HEK293 (cell line): ENCODE results near the gene TBCE.
"Not testable (repeated sequence)": the region's sequence is repeated elsewhere in the genome, so short reads cannot be mapped to it uniquely, and the experiment has no call there.

Experiments
- CTCF ChIA-PET: fragments of 350-600 bp; formaldehyde crosslinking; extraction: SDS; loops from one replicate; lab custom pipeline; 2021; ENCODE audit warnings: antibody characterized with exemption; lab: Yijun Ruan, JAX
- POLR2A ChIA-PET: fragments of 300-600 bp; formaldehyde crosslinking; extraction: SDS; loops from one replicate; lab custom pipeline; 2020; ENCODE audit warnings: antibody characterized with exemption, inconsistent platforms; lab: Yijun Ruan, JAX
- H3K27ac ChIP-seq: fragments of 200-500 bp; sonication (Bioruptor generic); 2 replicates; pipeline ENCODE4 v1.5.1; 2014; ENCODE audit warnings: low read depth, low read length, control low read depth, inconsistent platforms; ENCODE audit errors: extremely low read depth
- H3K36me3 ChIP-seq, 2 experiments: fragments of 200-500 bp in 1 of 2; sonication (Bioruptor generic) in 1 of 2; 1 replicate in 1 of 2; 2 replicates in 1 of 2; pipeline ENCODE4 v1.5.1; 2014 to 2017; ENCODE audit warnings: inconsistent platforms in 2 of 2, low read length in 2 of 2; ENCODE audit not compliant: control insufficient read depth in 2 of 2, insufficient read depth in 1 of 2
- H3K4me1 ChIP-seq: fragments of 200-500 bp; sonication (Bioruptor generic); 2 replicates; pipeline ENCODE4 v1.5.1; 2014; ENCODE audit warnings: mild to moderate bottlenecking, low read length, inconsistent platforms; ENCODE audit not compliant: control insufficient read depth, insufficient read depth
- H3K4me3 ChIP-seq: 2 replicates; pipeline ENCODE4 v1.5.1; 2011; ENCODE audit warnings: low read depth, mild to moderate bottlenecking, control low read depth, low read length, moderate library complexity
- H3K9me3 ChIP-seq: fragments of 200-500 bp; sonication (Bioruptor generic); 2 replicates; pipeline ENCODE4 v1.5.1; 2014; ENCODE audit warnings: low read depth, low read length, inconsistent platforms; ENCODE audit not compliant: control insufficient read depth, insufficient read depth
- BCL6B ChIP-seq: fragments of 450-650 bp; formaldehyde crosslinking; IDR thresholded peaks from 2 replicates; pipeline ENCODE4 v1.5.1; 2017; ENCODE audit warnings: missing biosample characterization, missing genetic modification characterization
- FEZF1 ChIP-seq: fragments of 450-650 bp; formaldehyde crosslinking; IDR thresholded peaks from 2 replicates; pipeline ENCODE4 v1.5.1; 2016; ENCODE audit warnings: missing biosample characterization, missing genetic modification characterization
- GLIS1 ChIP-seq: fragments of 450-650 bp; formaldehyde crosslinking; IDR thresholded peaks from 2 replicates; pipeline ENCODE4 v1.5.1; 2016; ENCODE audit warnings: missing biosample characterization, missing genetic modification characterization
- HIC1 ChIP-seq: fragments of 450-650 bp; formaldehyde crosslinking; IDR thresholded peaks from 2 replicates; pipeline ENCODE4 v1.5.1; 2016; ENCODE audit warnings: missing biosample characterization, missing genetic modification characterization
- OSR2 ChIP-seq: fragments of 450-650 bp; formaldehyde crosslinking; IDR thresholded peaks from 2 replicates; pipeline ENCODE4 v1.5.1; 2016; ENCODE audit warnings: missing biosample characterization, missing genetic modification characterization
- ZBTB17 ChIP-seq: fragments of 450-650 bp; formaldehyde crosslinking; IDR thresholded peaks from 2 replicates; pipeline ENCODE4 v1.5.1; 2016; ENCODE audit warnings: missing biosample characterization, missing genetic modification characterization
- ZFP37 ChIP-seq: fragments of 450-650 bp; formaldehyde crosslinking; IDR thresholded peaks from 2 replicates; pipeline ENCODE4 v1.5.1; 2016; ENCODE audit warnings: missing biosample characterization, missing genetic modification characterization
- ZNF121 ChIP-seq: fragments of 450-650 bp; formaldehyde crosslinking; IDR thresholded peaks from 2 replicates; pipeline ENCODE4 v1.5.1; 2016; ENCODE audit warnings: missing biosample characterization, missing genetic modification characterization
- ZNF133 ChIP-seq: fragments of 450-650 bp; formaldehyde crosslinking; IDR thresholded peaks from 2 replicates; pipeline ENCODE4 v1.5.1; 2016; ENCODE audit warnings: missing biosample characterization, missing genetic modification characterization
- ZNF169 ChIP-seq: fragments of 450-650 bp; formaldehyde crosslinking; IDR thresholded peaks from 2 replicates; pipeline ENCODE4 v1.5.1; 2016; ENCODE audit warnings: missing biosample characterization, missing genetic modification characterization
- ZNF202 ChIP-seq: fragments of 450-650 bp; formaldehyde crosslinking; IDR thresholded peaks from 2 replicates; pipeline ENCODE4 v1.5.1; 2016; ENCODE audit warnings: missing biosample characterization, missing genetic modification characterization, borderline replicate concordance
- ZNF248 ChIP-seq: fragments of 450-650 bp; formaldehyde crosslinking; IDR thresholded peaks from 2 replicates; pipeline ENCODE4 v1.5.1; 2017; ENCODE audit warnings: missing biosample characterization, missing genetic modification characterization
- ZNF26 ChIP-seq: fragments of 450-650 bp; formaldehyde crosslinking; IDR thresholded peaks from 2 replicates; pipeline ENCODE4 v1.5.1; 2016; ENCODE audit warnings: missing biosample characterization, missing genetic modification characterization
- ZNF302 ChIP-seq: fragments of 450-650 bp; formaldehyde crosslinking; IDR thresholded peaks from 2 replicates; pipeline ENCODE4 v1.5.1; 2016; ENCODE audit warnings: missing biosample characterization, missing genetic modification characterization, low read depth
- ZNF366 ChIP-seq: fragments of 450-650 bp; formaldehyde crosslinking; conservative IDR thresholded peaks from 2 replicates; pipeline ENCODE4 v1.5.1; 2016; ENCODE audit warnings: missing biosample characterization, missing genetic modification characterization
- ZNF423 ChIP-seq: fragments of 450-650 bp; formaldehyde crosslinking; IDR thresholded peaks from 2 replicates; pipeline ENCODE4 v1.5.1; 2016; ENCODE audit warnings: missing biosample characterization, missing genetic modification characterization
- ZNF449 ChIP-seq: fragments of 450-650 bp; formaldehyde crosslinking; IDR thresholded peaks from 2 replicates; pipeline ENCODE4 v1.5.1; 2017; ENCODE audit warnings: missing biosample characterization, mild to moderate bottlenecking, missing genetic modification characterization, moderate library complexity
- ZNF549 ChIP-seq: fragments of 450-650 bp; IDR thresholded peaks from 2 replicates; pipeline ENCODE4 v1.5.1; 2018; ENCODE audit warnings: missing biosample characterization, missing genetic modification characterization, mild to moderate bottlenecking, inconsistent platforms, moderate library complexity
- ZNF660 ChIP-seq: fragments of 450-650 bp; IDR thresholded peaks from 2 replicates; pipeline ENCODE4 v1.5.1; 2018; ENCODE audit warnings: missing biosample characterization, mild to moderate bottlenecking, missing genetic modification characterization

TBCE gene

GRCh38 chr1:235455097-235455496 lies 87.9 kb downstream of the TBCE start:
- TF ChIP-seq GLIS1 (tag by site-specific recombination) (no peak), ZNF121 (tag by site-specific recombination) (peak; percentile 78), ZNF169 (no peak)
- H3K27ac ChIP-seq, result no peak overlapping the region
- H3K9me3 ChIP-seq, result no peaks in the 10 kb centered on the region
- H3K36me3 ChIP-seq, result peaks cover 41 to 52% of the 10 kb centered on the region in 2 experiments
- H3K4me3 ChIP-seq, result no peak overlapping the region
- POLR2A ChIA-PET, result no interaction called here
- no peaks in the 10 kb centered on the region for H3K4me1 ChIP-seq
- CTCF ChIA-PET, result interaction anchor here (0.9 kb wide), 1 partner anchor 8 kb away, joined by 6 read pairs; no protein-coding TSS in a partner anchor

GRCh38 chr1:235455823-235456222 lies 88.6 kb downstream of the TBCE start:
- no peak overlapping the region for H3K4me3 ChIP-seq
- no peak overlapping the region for H3K27ac ChIP-seq
- H3K9me3 ChIP-seq, result no peaks in the 10 kb centered on the region
- peaks cover 41 to 45% of the 10 kb centered on the region in 2 experiments for H3K36me3 ChIP-seq
- no peak for TF ChIP-seq ZNF449 (tag by site-specific recombination)
- no peak for TF ChIP-seq ZFP37 (tag by site-specific recombination)
- no peak for TF ChIP-seq FEZF1
- TF ChIP-seq ZNF302 (tag by site-specific recombination), result no peak
- TF ChIP-seq, all 188 proteins: peak for 0
- ChIA-PET POLR2A (no interaction called here), CTCF (no interaction called here)
- H3K4me1 ChIP-seq, result no peaks in the 10 kb centered on the region

- peaks cover 33 to 34% of the 10 kb centered on the region in 2 experiments for H3K36me3 ChIP-seq
- H3K4me1 ChIP-seq, H3K9me3 ChIP-seq, POLR2A ChIA-PET, H3K27ac ChIP-seq, H3K4me3 ChIP-seq: not testable (repeated sequence)
- CTCF ChIA-PET, result interaction anchor here (1.0 kb wide), 1 partner anchor 23 kb away, joined by 3 read pairs; no protein-coding TSS in a partner anchor
These were observed 90.6 kb downstream of the TBCE start for GRCh38 chr1:235457856-235458255.

- Histone ChIP-seq H3K4me3 (no peak overlapping the region), H3K27ac (no peak overlapping the region), H3K9me3 (peaks cover 2% of the 10 kb centered on the region), H3K36me3 (peaks cover 30 to 31% of the 10 kb centered on the region in 2 experiments), H3K4me1 (no peaks in the 10 kb centered on the region)
- TF ChIP-seq ZNF549 (tag by site-specific recombination) (no peak), OSR2 (tag by site-specific recombination) (0 out of 2 replicates have a peak, but pooled peaks have one; percentile 3)
- POLR2A ChIA-PET, result interaction anchor here (0.7 kb wide), 1 partner anchor 103 kb away, joined by 6 read pairs; no protein-coding TSS in a partner anchor
- CTCF ChIA-PET, result no interaction called here
These were observed 93.5 kb downstream of the TBCE start for GRCh38 chr1:235460770-235461169.

GRCh38 chr1:235461954-235462353 lies 94.7 kb downstream of the TBCE start:
- peaks cover 2% of the 10 kb centered on the region for H3K9me3 ChIP-seq
- peaks cover 32 to 42% of the 10 kb centered on the region in 2 experiments for H3K36me3 ChIP-seq
- no peaks in the 10 kb centered on the region for H3K4me1 ChIP-seq
- no peak overlapping the region for H3K27ac ChIP-seq
- CTCF ChIA-PET, result interaction anchor here (0.6 kb wide), 1 partner anchor 421 kb away, joined by 3 read pairs; no protein-coding TSS in a partner anchor
- no peak overlapping the region for H3K4me3 ChIP-seq
- POLR2A ChIA-PET, result no interaction called here
- no peak for TF ChIP-seq HIC1
- TF ChIP-seq ZNF248 (tag by site-specific recombination), result no peak
- no peak for TF ChIP-seq ZNF366 (tag by site-specific recombination)
- no peak for TF ChIP-seq ZNF423 (tag by site-specific recombination)
- no peak for TF ChIP-seq ZNF133 (tag by site-specific recombination)
- no peak for TF ChIP-seq BCL6B (tag by site-specific recombination)
- TF ChIP-seq ZBTB17 (tag by site-specific recombination), result no peak
- no peak for TF ChIP-seq ZNF202 (tag by site-specific recombination)
- TF ChIP-seq ZNF26 (tag by site-specific recombination), result no peak
- no peak for TF ChIP-seq ZNF660 (tag by site-specific recombination)
